CD1c-positive myeloid dendritic cell (primary cell): Measurements from ENCODE around the gene CCN6.

Experiments
- DNase-seq: peaks from one replicate; pipeline ENCODE4 v3.0.0-alpha.2; 2016; ENCODE audit errors: extremely low spot score

The CCN6 gene

DNA sequence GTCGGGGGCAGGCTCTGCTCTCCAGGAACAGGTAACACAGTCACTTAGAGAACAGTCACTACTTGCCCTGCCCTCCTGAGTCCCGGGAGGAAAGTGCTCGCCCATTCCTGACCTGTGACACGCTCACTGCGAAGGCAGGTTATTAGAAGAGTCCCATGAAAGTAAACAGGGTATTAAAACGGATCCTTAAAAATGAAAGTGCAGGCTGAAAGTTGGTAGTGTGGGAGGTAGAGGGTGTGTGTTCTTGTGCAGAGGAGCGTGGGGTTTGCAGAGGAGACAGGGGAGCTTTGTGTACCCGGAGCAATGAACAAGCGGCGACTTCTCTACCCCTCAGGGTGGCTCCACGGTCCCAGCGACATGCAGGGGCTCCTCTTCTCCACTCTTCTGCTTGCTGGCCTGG is at the start of gene CCN6:
TSS of gene CCN6 (plus strand) at position 104 of the 400 bp plus-strand sequence. CDS start at position 358, 254 bp downstream.
- no peak for DNase-seq

DNA sequence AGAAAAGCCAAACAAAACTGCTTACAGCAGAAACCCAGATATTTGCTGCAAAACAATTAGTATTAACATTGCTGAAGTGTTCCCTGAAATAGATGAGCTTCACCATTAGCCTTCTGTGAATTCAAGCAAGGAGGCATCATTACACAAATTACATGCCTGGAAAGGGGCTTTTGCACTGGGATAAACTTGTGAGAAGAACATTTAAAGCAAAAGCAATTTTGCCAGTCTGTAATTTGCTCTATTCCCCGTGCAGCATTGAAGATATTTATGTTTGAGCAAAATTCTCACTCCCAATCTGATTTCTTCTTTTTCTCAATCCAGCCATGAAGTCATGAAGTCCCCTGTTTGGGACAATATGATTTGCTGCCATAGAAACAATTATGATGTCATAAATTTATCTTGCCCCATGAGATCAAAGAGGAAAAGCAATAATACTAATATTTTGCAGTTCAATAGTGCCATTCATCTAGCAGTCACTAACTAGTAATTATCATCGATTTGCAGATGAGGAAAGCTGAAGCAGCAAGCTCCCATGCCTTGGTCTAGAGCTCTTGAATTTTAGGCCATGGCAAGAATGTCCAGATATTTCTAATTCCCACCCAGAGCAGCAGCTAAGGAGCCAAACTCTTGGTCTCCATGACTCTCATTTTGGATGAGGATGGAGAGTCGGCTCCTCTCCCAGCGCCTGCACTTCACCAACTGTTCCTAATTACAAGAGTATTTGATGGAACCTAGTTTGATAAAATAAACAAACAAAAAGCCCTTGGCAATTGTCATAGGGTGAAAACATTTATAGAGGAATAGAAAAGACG is 49.5 kb upstream of the CCN6 start:
- no peak for DNase-seq

DNA sequence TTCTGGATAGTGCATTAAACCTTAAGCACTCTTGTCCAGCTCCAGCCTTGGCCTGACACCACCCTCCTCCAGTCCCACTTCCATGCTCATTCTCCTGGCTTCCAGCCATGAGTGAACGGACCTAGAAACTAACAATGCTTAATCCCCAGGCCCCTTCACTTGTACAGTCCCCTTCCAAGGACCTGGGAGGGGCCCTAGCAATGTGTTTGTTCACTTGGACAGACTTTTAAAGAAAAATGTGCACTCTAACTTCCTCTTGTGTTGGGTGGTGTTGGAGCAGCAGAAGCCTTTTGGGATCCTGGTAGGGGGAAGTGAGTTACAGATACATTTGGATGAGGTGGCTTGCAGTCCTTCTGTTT is 48.9 kb upstream of the CCN6 start:
- peak; percentile 55 for DNase-seq

DNA sequence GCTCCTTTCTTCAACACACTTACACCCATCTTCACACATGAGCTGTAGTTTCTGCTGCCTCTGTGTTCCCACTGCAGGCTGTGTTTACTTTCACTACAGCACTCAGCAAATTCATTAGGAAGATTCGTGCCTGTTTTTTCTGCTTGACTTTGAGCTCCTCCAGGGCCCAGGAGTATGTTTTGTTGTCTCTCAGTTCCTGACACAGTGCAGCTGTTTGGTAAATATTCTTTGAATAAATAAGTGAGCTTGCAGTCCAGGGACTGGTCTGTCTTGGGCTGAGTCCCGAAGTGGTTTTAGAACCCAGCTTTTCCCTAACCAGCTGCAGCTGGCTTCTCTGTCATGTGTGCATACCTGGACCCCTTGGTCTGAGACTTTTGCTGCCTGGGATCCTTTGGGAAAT is 46.6 kb upstream of the CCN6 start:
- DNase-seq = no peak

DNA sequence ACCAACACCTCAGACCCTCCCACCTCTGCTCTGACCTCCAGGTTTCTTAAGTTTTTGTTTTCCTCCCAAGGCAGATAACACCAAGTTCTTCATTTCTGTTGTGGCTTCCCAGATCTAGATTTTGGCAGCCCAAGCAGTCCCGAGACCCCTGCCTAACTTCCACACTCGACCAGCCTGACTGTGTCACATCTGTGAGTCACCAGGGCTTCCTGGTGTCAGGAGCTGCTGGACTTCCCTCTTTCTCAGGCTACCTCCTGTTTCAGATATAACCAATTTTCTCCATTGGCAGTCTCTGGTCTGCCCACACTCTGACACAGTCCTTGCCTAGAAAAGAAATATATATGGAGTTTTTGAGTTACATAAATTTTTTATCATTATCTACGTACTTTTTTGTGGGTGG is 46.1 kb upstream of the CCN6 start:
- peak; percentile 84 for DNase-seq

DNA sequence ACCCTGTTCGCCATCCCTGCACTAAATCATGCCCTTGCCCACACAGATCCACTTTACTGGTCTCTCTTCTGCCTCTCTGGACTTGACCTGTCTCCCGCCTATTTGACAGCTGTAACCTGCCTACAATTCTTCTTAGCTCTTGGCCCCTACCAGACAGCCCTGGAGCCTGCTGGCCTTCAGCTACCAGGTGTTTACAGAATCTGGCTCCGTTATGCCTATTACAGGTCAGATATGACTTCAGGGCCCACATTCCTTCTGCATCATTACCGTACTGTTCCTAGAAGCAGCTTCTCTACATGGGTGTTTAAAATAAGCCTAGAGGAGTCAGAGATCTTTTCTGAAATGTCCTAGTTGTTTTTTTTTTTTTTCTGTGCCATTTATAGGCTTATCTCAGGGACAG is 45.4 kb upstream of the CCN6 start:
- DNase-seq = no peak

DNA sequence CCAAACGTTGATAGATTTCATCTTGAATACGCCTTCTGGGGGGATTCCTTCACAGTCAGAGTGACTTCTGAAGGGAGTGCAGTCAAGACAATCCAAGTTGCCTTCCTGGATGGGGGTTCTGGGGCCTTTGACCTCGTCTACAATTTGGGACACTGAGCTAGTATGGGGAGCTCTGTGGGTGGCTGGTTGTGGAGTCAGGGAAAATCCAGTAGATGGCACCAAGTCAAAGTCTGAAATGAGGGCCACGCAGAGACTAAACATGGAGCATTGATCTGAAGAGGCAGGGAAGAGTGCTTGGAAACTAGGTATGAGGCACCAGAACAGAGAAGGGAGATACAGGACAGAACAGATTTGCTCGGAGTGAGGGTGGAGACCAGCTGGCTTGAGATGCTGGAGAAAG is 43.6 kb upstream of the CCN6 start:
- no peak for DNase-seq

DNA sequence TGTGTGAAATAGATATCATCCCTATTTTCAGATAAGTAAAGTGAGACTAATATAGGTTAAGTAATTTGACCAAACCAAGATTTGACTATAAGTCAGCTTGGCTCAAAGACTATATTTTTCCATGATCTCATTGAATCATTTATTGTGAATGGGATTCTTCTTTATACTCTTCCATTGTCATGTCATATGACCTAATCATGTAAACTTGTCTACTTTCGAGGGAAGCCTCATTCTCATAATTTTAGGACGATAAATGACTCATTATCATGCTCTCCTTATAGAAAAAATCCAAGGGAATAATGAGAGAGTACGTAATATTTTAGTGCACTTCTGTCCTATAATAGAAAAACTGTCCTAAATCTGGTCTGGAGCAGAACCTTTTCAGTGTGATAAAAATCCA is 40.9 kb upstream of the CCN6 start:
- no peak for DNase-seq

DNA sequence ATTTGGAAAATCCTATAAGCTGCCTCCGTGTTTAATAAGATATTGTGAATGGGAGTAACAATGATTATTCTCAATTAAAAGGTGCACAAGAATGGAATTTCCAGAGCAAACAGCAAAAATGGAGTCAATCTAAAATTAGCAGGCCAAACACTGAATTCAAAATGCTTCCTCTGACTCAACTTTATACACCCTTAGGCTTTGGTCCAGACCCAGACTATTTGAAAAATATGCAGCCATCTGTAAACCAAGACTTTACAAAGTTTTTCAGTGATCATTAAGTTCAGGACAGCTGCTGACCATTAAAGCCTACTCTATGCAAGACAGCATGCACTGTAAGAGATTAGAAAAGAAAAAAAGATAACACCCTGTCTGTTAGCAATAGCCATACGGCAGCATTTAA is 39.4 kb upstream of the CCN6 start:
- no peak for DNase-seq

DNA sequence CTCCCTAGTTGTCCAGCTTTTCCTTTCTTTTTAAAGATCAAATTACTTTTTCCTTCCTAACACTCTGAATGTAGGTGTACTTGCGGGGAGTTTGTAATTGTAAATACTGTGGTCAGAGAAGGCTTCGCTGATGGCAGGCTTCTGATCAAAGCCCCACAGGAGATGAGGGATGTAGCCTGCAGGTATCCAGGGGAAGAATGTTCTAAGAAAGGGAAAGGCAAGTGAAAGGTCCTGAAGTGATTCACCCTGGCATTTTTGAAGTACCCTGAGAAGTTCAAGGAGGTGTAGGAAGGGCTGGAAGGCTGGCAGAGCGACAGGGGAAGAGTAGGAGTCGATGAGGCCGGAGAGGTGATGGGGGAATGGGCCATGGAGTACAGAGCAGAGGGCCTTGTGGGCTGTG is 38.2 kb upstream of the CCN6 start:
- no peak for DNase-seq

DNA sequence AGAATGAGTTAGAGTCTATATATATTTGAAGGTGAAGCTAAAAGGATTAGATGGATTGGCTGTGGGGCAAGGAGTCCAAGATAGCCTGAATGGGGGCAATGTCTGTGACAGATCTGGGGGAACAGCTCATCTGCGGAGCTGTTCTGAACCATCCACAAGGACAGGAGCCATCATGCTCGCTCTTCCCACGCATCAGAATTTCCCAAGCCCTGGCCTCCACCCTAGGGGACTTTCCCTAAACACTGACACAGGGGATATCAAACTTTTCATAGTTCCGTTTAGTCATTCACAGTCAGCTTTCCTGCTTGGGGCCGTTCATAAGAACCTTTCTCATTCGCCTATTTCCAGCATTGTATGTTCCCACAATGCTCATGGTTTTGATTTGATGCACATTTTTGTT is 37.6 kb upstream of the CCN6 start:
- no peak for DNase-seq

DNA sequence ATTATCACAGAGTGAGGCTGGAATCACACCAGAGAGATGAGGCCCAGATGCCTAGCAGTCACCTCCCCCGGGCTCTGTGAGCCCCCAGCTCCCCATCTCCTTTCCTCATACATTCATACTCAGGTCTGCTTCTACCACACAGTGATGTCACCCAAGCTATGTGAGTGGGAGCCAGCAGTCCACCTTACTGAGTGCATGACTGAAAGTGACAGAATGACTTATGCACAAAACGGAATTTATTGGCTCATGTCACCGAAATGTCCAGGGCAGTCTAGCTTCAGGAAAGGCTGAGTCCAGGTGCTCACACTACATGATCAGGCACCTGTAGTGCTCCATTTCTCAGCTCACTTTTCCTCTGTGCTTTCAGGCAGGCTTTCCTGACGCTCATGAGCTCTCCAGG is 36.7 kb upstream of the CCN6 start:
- DNase-seq = no peak

DNA sequence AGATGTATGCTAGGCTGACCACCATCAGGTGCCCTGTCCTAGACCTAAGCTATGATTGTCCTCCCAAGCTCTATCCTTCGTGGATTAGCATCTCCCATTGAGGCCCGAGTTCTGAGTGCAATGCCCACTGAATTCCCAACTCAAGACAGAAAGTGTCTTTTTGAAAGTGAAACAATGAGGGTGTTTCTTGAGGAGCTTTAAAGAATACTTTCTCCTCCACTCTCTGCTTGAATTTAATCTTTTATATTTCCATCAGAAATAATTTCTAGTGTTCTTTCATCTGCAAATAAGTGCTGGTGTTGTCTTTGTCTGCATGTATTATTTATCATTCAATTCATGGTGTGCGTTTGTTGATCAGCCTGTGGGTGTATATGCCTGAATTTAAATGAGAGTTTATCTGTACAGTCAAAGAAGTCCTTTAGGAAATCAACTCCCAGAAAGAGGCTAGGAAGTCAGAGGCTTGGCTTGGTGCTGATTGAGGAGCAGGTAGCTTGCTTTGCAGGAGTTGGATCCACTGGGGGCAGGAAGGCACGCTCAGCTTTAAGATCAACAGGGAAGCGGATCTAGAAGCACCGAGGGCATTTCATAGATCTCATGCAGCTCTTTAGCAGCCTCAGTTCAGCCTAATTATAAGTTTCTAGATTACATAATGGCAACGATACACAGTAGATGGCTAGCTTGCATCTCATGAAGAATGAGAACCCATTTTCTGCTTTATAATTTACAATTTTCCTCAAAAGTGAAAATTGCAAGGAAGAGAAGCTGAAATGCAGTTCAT is 36.0 kb upstream of the CCN6 start:
- DNase-seq = no peak

DNA sequence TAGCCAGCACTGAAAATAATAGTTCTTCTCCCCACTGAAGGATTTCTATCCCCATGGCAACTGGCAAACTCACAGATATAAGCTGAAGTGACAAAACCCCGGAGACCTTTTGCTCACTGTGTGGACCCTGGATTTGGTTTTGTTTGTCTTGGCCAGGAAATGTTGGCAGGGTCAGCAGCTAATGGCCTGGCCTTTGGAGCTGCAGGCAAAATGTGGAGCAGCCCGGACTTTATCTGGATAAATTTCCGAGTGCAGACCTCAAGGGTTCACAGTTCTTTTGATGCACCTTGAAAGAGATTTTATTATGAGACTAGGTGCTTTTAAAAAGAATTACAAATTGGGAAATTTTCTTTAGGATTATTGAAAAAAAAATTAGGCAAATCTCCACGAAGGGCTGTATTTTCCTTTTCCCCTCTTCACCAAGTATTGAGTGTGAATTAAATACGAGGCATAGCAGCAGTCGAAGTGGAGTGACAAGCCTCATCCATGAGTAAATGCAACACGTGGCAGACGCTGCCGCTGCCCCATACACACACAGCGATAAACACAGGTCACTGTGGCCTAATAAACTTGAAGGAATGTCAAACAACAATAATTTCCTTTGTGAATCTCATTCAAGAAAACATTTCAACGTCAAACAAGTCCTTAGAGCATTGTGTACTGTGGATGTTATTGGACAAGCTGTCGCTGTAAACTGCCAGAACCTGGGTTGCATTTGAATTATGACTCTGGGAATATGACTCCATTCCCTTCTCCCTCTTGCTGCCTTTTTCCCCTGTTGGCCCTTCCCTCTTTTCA is 35.1 kb upstream of the CCN6 start:
- no peak for DNase-seq

DNA sequence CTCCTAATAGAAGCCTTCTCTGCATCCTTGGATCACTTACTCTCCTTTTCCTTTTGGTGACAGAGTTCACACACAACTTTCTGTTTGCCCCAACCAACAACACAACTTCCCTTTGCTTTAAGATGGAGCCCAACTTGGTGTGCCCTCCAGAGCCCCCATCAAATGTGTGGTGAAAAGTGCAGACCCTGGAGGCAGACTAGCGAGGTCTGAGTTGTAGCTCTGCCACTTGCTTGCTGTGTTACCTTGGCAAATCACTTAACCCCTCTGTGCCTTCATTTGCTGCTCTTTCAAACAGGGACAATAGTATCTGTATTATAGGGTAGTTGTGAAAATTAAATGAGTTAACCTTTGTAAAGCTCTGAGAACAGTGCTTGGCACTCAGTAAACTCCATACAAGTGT is 34.3 kb upstream of the CCN6 start:
- no peak for DNase-seq

DNA sequence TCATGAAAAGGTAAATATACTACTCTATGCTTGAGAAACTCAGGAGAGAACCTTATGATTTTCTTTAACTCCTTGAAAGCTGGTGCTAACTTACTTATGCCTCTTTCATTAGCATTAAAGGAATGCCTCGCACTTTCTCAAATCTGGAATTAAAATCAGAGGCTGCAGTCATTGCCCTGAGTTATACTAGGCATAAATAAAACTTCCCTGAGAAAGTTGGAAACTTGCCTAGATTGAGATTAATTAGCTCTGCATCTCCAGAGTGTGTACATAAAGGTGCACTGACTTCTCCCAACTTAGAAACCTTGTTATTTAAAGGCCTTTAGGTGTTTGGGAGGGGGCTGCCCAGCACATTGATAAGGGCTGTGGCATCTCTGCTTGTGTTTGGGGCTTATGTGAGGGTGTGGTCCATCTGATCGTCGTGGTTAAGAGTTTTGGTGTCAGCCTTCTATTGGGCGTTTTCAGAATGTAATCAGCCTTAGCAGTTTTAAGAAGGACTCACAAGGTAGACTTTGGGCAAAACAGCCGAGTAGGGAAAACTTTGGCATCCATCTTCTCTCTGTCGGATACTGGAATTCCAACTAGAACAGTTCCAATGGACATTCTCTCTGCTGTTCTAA is 32.1 kb upstream of the CCN6 start:
- no peak for DNase-seq

DNA sequence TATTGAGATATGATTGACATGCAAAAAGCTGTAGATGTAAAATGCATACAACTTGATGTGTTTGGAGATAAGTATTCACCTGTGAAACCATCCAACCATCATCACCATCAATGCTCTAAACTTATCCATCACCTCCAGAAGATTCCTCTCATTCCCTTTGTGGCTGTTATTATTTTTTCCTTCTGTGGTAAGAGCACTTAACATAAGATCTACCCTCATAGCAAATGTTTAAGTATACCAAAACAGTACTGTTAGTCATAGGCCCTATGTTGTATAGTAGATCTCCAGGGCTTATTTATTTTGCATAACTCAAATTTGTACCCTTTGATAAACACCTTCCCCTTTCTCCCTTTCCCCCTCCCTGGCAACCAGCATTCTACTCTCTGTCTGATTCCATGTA is 31.2 kb upstream of the CCN6 start:
- no peak for DNase-seq

DNA sequence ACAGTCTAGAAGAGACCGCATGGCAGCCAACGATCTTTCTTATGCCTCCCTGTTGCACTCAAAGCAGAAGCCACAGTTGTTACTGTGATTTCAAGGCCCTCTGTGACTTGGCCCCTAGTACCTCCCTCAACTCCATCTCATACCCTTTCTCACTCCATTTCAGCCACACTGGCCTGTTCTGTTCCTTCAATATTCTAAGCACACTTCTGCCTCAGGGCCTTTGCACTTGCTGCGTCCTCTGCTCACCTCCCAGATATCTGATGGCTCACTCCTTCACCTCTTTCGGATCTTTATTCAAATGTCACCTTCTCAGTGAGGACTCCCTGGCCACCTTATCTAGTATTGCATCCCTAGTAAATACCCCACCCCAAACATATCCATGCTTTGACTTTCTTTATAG is 29.4 kb upstream of the CCN6 start:
- DNase-seq = no peak

DNA sequence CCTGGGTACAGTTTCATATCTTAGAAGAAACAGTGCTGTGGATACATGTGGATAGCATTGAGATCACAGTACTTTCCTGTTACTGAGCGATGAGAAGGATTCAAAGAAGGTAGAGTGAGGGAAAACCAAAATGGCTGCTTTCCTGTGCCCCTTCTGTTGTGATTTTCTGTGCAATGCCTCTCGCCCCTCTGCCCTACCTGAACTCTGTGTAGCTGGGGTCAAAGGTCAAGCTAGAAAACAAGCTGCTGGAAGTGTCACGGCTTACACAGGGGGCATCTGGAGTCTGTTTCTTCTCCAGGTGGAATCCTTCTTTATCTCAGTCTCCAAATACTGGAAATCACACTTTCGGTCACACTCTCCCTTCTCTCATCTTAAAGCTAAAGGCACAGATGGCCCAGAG is 27.0 kb upstream of the CCN6 start:
- DNase-seq = no peak

DNA sequence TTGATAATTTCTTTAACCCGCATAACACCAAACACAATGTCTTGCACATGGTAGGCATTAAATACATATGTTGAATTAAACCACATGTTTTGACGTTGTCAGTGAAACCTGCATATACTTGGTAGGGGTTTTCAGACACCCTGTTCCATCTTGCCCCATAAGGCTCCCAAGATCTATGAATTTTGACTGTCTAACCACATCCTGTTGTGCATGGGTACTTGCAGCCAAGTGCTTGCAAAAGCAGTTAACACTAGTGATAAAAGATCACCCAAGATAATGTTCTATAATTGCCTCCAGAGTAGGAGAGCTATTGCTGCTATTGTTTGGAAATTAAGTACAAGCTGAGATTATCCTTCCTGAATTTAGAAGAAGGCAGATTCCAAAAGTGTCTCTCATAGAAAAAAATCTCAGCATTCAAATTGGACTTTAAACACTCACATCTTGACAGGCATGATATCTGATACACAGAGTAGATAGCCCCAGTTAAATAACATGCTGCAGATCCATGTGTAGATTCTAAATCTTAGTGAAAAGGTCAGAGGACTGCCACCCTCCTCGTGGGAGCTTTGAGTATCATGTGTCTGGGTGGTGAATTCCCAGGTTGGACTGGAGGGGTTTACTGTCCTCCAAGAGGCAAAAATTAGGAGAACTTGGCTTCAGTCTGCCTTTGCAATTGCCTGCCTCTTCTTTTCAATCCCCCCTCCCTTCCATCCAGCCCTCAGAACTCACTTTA is 25.8 kb upstream of the CCN6 start:
- DNase-seq = peak; percentile 33

DNA sequence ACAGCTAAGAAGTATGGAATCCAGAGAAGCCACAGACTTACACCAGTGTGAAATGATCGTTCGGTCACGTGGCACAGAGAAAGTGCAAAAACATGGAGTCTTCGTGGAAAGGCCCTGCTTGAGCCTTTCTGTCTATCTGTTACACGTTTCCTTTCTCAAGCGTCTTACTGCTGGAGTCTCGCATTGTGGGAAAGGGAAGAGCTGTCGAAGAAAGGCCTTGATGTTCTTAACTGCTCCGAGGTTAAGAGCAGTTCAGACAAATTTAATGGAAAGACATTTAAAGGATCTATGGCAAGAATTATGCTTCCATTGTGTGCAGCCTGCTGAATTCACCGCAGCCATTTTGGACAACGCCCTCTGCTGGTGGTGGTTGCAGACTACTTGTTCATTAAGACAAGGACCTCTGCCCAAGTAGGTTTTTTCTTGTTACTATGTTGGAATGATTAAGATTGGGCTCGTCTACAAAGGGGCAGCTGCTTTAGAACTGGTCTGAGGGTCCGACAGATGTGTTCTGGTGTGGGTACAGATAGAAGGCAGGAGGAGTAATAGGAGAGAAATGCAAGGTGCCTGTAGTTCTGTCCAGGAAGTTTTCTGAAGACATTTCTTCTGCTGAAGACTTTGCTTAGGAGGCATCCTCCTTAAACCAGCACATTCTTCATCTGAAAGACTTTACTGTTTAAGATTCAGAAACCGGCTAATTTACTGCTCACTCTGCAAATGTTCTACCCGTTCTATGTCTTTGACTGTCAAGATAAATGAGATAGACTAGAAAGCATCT is 24.7 kb upstream of the CCN6 start:
- peak; percentile 75 for DNase-seq
